GM19023 (cell line): ENCODE data around the gene GFPT2.

ENCODE experiments used
- ATAC-seq: cut with Tn5 transposase; IDR thresholded peaks from one replicate; pipeline ENCODE4 v1.9.1; 2021; ENCODE audit warnings: mild to moderate bottlenecking, moderate library complexity; ENCODE audit not compliant: unreplicated experiment

GFPT2 gene

DNA sequence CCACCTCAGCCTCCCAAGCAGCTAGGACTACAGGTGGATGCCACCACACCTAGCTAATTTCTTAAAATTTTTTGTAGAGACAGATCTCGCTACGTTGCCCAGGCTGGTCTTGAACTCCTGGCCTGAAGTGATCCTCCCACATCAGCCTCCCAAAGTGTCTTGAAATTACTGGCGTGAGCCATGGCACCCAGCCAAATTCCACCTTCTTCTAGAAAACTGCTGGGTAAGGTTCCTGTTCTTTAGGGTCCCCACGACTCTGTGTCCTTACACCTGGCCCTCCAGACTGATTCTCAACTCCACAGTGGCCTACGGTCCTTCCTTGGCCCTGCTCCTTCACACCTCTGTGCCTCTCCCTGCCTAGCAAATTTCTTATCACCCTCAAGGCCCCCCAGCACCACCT lies 63.2 kb downstream of the GFPT2 start:
- ATAC-seq = no peak

DNA sequence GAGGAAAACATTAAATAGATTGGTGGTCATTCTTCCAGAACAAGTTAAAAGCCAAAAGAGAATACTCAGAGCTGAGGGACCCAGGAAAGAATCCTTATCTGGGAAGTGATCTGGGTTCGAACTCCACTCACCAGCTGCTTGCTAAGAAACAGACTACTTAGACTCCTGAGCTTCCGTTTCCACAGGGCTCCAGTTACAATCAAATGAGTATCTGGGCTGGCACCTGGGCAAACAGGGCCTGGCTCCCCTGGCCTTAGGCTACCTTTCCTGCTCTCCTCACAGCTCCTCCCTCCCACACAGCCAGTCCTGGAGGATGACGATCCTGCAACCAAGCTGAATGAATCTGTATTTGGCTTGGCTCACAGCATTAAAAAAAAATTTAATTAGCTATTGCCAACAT lies 63.7 kb downstream of the GFPT2 start:
- ATAC-seq = no peak

DNA sequence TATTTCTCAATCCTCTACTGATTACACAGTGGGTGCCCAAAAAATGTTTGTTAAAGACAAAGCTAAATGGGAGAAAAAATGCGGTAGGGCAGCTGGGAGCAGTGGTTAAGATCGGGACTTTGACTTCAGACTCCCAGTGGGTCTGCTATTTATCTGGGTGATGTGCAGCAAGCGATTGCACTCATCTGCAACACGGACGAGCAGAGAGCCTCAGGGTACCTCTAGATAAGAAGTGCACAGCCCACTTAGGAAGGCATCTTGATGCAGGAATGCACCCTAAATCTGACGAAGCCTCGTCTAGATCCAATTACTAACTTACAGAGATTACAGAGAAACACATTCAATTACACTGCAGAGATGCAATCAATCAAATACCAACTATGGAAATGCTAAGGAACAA lies 65.3 kb downstream of the GFPT2 start:
- no peak for ATAC-seq

DNA sequence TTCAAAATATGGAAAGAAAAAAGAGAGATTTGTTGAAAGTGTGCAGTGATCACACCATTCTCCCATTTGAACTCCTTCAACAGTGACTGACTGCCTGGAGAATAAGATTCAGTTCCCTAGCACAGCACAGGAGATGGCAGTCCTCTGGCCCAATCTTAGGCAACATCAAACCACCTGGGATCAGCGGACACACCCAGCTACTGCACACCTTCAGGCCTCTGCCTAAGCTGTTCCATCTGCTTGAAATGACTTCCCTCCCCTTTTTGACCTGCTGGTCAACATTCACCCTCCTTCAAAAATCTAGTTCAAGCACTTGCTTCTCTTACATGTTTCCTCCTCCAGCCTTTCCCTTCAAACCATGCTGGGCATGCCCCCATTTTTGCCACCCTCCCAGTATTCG lies 65.7 kb downstream of the GFPT2 start:
- no peak for ATAC-seq

DNA sequence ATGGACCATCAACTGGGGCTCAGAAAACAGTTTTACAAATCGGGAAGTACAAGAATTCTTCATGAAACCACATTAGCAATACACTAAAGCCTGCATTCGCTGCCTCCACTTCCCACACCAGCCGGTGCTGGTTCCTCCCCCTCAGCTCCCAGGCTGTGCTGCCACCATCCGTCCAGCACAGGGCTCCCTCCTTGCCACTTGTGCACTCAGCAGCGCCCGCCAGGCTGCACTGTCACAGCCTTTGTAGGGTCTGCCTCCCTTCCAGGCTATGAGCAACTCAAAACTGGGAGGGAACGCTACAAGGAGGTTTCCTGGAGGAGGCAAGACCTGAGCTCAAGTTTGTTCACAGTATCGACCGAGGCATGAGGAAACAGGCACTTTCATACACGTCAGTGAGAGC lies 69.0 kb downstream of the GFPT2 start:
- ATAC-seq = no peak

DNA sequence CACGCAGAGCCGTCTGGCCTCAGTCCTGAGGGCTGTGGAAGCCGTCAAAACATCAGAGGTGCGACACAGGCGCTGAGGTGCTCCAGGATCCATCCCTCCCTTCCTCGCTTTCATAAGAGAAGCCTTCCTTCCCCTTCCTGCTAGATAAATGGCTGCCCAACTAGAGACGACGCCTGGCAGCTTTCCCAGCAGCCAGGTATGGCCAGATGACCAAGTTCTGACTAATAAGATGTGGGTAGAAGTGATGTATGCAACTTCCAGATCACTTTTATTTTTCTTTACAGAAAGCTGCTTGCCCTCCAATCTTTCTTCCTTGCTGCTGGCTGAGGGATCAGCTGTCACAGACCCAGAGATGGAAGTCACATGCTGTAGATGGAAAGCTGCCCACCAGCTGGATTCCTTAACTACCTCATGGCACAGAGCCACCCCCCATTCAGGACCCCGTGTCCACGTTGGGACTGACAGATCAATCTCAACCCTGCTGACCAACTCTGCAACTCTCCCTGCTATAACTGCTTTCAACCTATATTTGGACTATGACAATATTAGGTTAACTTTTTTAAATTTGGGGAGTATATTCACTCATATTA lies 70.0 kb downstream of the GFPT2 start:
- ATAC-seq = no peak

DNA sequence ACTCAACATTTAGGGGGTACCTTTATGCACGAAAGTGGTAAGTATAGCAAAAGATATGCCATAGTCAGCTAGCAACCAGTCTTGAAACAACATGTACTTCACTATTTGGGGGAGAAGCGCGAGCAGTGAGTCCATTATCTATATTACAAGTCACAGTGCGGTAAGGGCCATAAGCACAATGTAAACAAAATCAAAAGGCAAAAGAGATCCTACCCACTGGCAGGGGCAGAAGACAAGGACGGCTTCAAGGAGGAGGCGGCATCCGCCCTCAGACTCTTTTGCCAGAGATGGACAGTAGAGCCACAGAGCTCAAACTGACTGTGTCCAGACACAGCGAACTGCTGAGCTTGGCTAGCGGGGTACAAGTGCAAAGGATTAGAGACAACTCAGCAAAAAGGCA lies 70.9 kb downstream of the GFPT2 start:
- ATAC-seq = no peak

DNA sequence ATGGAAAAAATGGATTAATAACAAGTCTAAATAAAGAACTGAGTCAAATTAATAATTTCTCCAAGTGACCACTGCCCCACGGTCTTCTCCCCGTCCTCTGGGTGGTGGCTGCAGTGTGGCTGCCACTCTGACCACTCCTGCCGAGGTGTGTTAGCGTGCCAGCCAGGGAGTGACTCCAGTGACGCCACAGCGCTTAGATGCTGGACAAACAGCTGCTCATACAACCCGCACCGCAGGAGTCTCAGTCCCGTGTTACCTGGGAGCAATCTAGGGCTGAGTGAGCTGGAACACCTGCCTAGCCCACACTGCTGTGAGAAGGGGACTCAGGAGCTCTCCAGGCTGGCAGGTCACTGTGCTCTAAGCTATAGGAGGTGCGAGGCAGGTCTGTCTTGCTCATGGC lies 71.4 kb downstream of the GFPT2 start:
- no peak for ATAC-seq

DNA sequence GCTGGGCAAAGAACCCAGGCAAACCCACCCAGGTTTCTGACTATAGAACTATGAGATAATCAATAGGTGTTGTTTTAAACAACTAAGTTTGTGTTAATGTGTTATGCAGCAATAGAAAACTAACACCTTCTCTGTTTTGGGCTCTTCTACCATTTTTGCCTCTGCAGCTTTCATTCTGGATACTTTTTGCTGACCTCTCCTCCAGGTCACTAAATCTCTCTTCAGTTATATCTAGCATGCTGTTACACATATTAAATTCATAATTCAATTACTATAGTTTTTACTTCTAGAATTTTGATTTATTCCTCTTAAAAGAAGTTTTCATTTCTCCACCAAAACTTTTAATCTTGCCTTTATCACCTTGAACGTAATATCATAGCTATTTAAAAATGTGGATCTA lies 78.4 kb downstream of the GFPT2 start:
- no peak for ATAC-seq

DNA sequence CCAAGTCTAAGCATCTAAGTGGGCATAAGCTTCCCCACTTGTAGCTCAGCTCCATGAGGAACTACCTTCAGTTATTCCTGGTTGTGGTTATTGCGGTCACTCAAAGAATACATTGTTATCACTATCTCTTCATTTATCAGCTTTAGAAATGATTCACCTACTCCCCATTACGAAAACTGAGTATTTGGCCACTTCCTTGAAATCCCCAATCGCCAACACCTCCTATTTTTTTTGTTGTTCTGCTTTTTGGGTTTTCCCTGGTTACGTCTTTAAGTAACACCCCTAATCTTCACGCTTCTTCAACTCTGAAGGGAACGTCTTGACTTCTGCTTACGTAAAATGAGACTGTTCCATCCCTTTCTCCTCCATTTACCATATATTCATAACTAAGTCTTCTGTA lies 81.9 kb downstream of the GFPT2 start:
- ATAC-seq = no peak

DNA sequence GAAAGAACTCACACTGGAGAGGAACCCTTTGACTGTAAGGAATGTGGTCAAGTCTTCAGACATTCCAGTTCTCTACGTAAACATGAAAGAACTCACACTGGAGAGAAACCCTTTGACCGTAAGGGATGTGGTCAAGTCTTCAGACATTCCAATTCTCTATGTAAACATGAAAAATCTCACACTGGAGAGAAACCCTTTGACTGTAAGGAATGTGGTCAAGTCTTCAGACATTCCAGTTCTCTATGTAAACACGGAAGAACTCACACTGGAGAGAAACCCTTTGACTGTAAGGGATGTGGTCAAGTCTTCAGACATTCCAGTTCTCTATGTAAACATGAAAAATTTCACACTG lies 93.9 kb downstream of the GFPT2 start:
- no peak for ATAC-seq

DNA sequence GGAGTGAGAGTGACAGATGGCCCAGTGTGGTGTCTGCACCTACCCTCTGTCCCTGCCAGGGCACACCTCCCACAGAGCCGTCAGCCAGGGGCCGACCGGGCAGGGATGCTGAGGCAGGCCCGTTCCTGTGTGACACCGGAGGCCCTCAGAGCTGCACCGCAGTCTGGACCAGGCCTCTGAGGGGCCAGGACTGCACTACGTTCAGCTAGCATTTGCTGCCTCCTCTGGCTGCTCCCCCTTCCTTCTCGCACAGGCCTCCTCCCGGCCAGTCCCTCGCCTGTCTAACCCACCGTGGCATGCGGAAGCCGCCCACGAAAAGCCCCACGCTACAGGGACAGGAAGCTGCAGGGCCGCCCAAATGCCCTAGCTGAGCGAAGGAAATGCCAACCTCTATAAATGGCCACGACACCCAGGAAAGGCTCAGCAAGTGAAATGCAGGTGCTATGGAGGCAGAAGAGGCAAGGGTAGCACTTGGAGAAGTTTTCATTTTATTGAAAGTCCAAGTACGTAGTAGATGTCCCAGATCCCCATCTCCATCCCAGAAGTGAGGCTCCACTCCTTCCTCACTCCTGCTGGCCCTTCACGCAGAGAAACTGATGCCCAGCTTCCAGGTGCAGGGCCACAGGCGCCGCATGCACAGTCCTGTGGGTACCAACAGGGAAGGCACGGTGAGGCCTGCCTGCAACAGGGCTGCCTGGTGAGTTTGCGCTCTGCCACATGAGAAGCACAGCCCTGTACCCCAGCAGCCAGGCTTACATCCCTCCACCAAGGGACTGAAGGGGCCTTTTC lies 99.9 kb downstream of the GFPT2 start:
- no peak for ATAC-seq

DNA sequence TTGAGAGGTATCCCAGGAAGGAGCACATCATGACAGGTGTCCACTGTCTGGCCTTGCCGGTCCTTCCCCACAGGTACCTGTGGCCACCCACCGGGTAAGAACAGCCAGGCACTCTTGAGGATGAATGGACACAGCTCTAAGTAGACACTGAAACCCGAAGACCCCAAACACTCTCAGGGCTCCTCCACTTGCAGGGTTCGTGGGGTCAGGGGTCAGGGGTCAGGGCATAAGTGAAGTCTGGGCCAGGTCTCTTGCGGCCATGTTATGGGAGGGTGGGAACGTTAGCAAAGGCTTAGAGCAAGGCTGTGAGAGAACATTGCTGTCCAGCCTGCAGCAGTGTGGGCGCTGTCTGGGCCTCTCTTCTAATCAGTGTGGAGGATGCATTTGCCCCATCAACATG lies 101.2 kb downstream of the GFPT2 start:
- ATAC-seq = no peak

DNA sequence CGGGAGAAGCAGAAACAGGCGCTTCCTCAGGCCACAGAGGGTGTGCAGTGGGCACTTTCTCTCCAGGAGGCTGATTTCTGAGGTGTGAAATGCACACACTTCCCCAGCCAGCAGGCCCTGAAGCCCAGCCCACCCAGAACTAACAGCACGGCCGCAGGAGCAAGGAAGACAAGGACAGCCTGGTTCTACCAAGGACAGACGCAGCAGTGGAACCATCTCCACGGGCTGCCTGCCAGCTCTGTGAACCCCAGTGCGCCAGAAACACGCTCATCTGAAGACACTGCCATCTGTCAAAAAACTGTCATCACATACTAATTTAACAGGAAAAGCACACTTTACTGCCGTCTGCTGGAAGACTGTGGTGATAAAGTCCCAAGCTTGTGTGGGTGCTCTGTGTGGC lies 102.0 kb downstream of the GFPT2 start:
- no peak for ATAC-seq
